Fibroblast of lung (primary cell): ENCODE data around the gene SLC22A17. TPM values are rescaled to one million over a fixed set of nuclear protein-coding genes. Genes with fewer than 3 reads are reported as not detected.
"Not testable (repeated sequence)": the region's sequence is repeated elsewhere in the genome, so short reads cannot be mapped to it uniquely, and the experiment has no call there.

Source experiments
- DNase-seq, 2 donors: peaks; one replicate each; pipeline versions ENCODE4 v3.0.0 to v3.0.0-alpha.2; 2010; ENCODE audit warnings: low read depth in 2 of 2
- H2AFZ ChIP-seq: 2 replicates; pipeline ENCODE4 v1.5.1; 2012; ENCODE audit warnings: low read length, control low read depth, inconsistent platforms
- H3K27ac ChIP-seq: 2 replicates; pipeline ENCODE4 v1.5.1; 2011; ENCODE audit warnings: low read length, control low read depth; ENCODE audit not compliant: insufficient read depth
- H3K27me3 ChIP-seq: 2 replicates; pipeline ENCODE4 v1.5.1; 2011; ENCODE audit warnings: mild to moderate bottlenecking, low read length; ENCODE audit not compliant: control insufficient read depth, insufficient read depth
- H3K36me3 ChIP-seq: 2 replicates; pipeline ENCODE4 v1.5.1; 2011; ENCODE audit warnings: low read length; ENCODE audit not compliant: control insufficient read depth, insufficient read depth
- H3K4me1 ChIP-seq: 2 replicates; pipeline ENCODE4 v1.5.1; 2011; ENCODE audit warnings: low read length; ENCODE audit not compliant: control insufficient read depth, insufficient read depth; ENCODE audit errors: extremely low read depth
- H3K4me2 ChIP-seq: 2 replicates; pipeline ENCODE4 v1.5.1; 2011; ENCODE audit warnings: low read length, control low read depth; ENCODE audit not compliant: insufficient read depth; ENCODE audit errors: extremely low read depth
- H3K4me3 ChIP-seq, 4 experiments: fragments of 200-600 bp in 1 of 4; sonication (generic) in 1 of 4; replicated peaks in 1 of 4; 2 replicates each; pipeline ENCODE4 v1.5.1; 2011 to 2016; ENCODE audit warnings: low read length in 4 of 4, low read depth in 3 of 4, mild to moderate bottlenecking in 3 of 4, control low read depth in 2 of 4, inconsistent platforms in 1 of 4, mixed read lengths in 1 of 4; ENCODE audit not compliant: insufficient read depth in 1 of 4; ENCODE audit errors: control extremely low read depth in 1 of 4
- H3K79me2 ChIP-seq: 2 replicates; pipeline ENCODE4 v1.5.1; 2012; ENCODE audit warnings: mild to moderate bottlenecking, low read length, inconsistent platforms; ENCODE audit not compliant: control insufficient read depth, insufficient read depth
- H3K9ac ChIP-seq: 2 replicates; pipeline ENCODE4 v1.5.1; 2011; ENCODE audit warnings: mild to moderate bottlenecking, low read length, control low read depth; ENCODE audit not compliant: insufficient read depth
- H3K9me3 ChIP-seq: 2 replicates; pipeline ENCODE4 v1.5.1; 2012; ENCODE audit warnings: low read depth, low read length; ENCODE audit not compliant: control insufficient read depth, insufficient read depth
- H4K20me1 ChIP-seq: 2 replicates; pipeline ENCODE4 v1.5.1; 2011; ENCODE audit warnings: low read length; ENCODE audit not compliant: control insufficient read depth, insufficient read depth; ENCODE audit errors: extremely low read depth
- CTCF ChIP-seq, 2 donors: IDR thresholded peaks in 1 of 2; conservative IDR thresholded peaks in 1 of 2; 1 replicate in 1 of 2; 2 replicates in 1 of 2; pipeline ENCODE4 v1.5.1; 2011 to 2012; ENCODE audit warnings: low read length in 2 of 2, control low read depth in 1 of 2, inconsistent platforms in 1 of 2, low read depth in 1 of 2, mild to moderate bottlenecking in 1 of 2
- EZH2 ChIP-seq: IDR thresholded peaks from 2 replicates; pipeline ENCODE4 v1.5.1; 2012; ENCODE audit warnings: low read length, control low read depth, mild to moderate bottlenecking; ENCODE audit errors: missing control alignments
- polyA plus RNA-seq, 2 donors: library from polyadenylated mRNA; depleted of rRNA in 1 of 2; stranded (reverse) in 1 of 2; unstranded in 1 of 2; fragments of >200 nt; gene quantifications; 2 replicates each; pipeline ENCODE4 v1.2.1, GENCODE V29; 2011 to 2012; ENCODE audit warnings: missing spikeins in 1 of 2
- total RNA-seq: library from RNA; depleted of rRNA; stranded (reverse); fragments of >200 nt; gene quantifications from 2 replicates; pipeline ENCODE4 v1.2.1, GENCODE V29; 2014

The SLC22A17 gene
- total and polyA plus RNA-seq, 2 donors (not counting 1 experiment from before 2014, with no cell fraction given), result 7.9 to 23.1 TPM

GRCh38 chr14:23396781-23397407, 44.2 kb upstream of the SLC22A17 start:
- no peak for DNase-seq
- H3K9me3 ChIP-seq, result no peaks in the 10 kb centered on the region

GRCh38 chr14:23396126-23396525, 43.4 kb upstream of the SLC22A17 start:
- Histone ChIP-seq H3K36me3 (no peaks in the 10 kb centered on the region), H3K4me3 (no peak overlapping the region), H3K4me2 (no peak overlapping the region), H3K4me1 (no peaks in the 10 kb centered on the region), H3K9me3 (no peaks in the 10 kb centered on the region), H3K79me2 (no peaks in the 10 kb centered on the region), H3K27me3 (peaks cover under 1% of the 10 kb centered on the region), H2AFZ (no peak overlapping the region), H4K20me1 (no peaks in the 10 kb centered on the region), H3K27ac (no peak overlapping the region), H3K9ac (no peak overlapping the region)
- DNase-seq, result no peak
- no peak for TF ChIP-seq CTCF (conservative IDR thresholded peaks at IDR 0.05 in 1 of 2, IDR thresholded peaks at IDR 0.05 in 1 of 2; ENCODE audit: low read depth in 1 of 2, low read length in 2 of 2)
- TF ChIP-seq EZH2, result no peak

More at GRCh38 chr14:23396781-23397407, 44.2 kb upstream of the SLC22A17 start:
- no peak overlapping the region for H3K4me2 ChIP-seq
- H4K20me1 ChIP-seq, result no peaks in the 10 kb centered on the region
- TF ChIP-seq CTCF (conservative IDR thresholded peaks at IDR 0.05 in 1 of 2, IDR thresholded peaks at IDR 0.05 in 1 of 2; ENCODE audit: low read depth in 1 of 2, low read length in 2 of 2) (no peak), EZH2 (no peak)
- H3K27ac ChIP-seq, result no peak overlapping the region
- H3K4me3 ChIP-seq, result no peak overlapping the region
- no peak overlapping the region for H3K9ac ChIP-seq
- H3K27me3 ChIP-seq, result no peaks in the 10 kb centered on the region
- H3K79me2 ChIP-seq, result no peaks in the 10 kb centered on the region
- no peaks in the 10 kb centered on the region for H3K4me1 ChIP-seq
- H2AFZ ChIP-seq, result no peak overlapping the region
- no peaks in the 10 kb centered on the region for H3K36me3 ChIP-seq

GRCh38 chr14:23392613-23393012, 39.9 kb upstream of the SLC22A17 start:
- no peak overlapping the region for H3K4me3 ChIP-seq
- TF ChIP-seq EZH2 (no peak), CTCF (conservative IDR thresholded peaks at IDR 0.05 in 1 of 2, IDR thresholded peaks at IDR 0.05 in 1 of 2; ENCODE audit: low read depth in 1 of 2, low read length in 2 of 2) (no peak)
- no peak overlapping the region for H3K4me2 ChIP-seq

GRCh38 chr14:23389871-23390270, 37.2 kb upstream of the SLC22A17 start:
- not testable (repeated sequence) for H3K4me2 ChIP-seq, DNase-seq, H2AFZ ChIP-seq, H3K27ac ChIP-seq, H3K27me3 ChIP-seq, H3K9me3 ChIP-seq, H3K79me2 ChIP-seq, H3K9ac ChIP-seq, H3K4me1 ChIP-seq, H4K20me1 ChIP-seq, H3K4me3 ChIP-seq, H3K36me3 ChIP-seq

More at GRCh38 chr14:23392613-23393012, 39.9 kb upstream of the SLC22A17 start:
- Histone ChIP-seq H3K27me3 (peaks cover 3% of the 10 kb centered on the region), H3K9ac (no peak overlapping the region), H2AFZ (no peak overlapping the region), H3K9me3 (no peaks in the 10 kb centered on the region), H3K27ac (no peak overlapping the region), H4K20me1 (no peaks in the 10 kb centered on the region), H3K36me3 (no peaks in the 10 kb centered on the region), H3K79me2 (no peaks in the 10 kb centered on the region), H3K4me1 (no peaks in the 10 kb centered on the region)
- no peak for DNase-seq
